NCI-H187 treated with DMSO at 0.1 percent for 48 hours (cell line): Measurements from ENCODE around the gene GLG1.
"Not testable (repeated sequence)": the region's sequence is repeated elsewhere in the genome, so short reads cannot be mapped to it uniquely, and the experiment has no call there.

Experiments used
- DNase-seq: peaks from one replicate; lab custom pipeline; 2025; lab: John Stamatoyannopoulos, UW

Gene GLG1

DNA sequence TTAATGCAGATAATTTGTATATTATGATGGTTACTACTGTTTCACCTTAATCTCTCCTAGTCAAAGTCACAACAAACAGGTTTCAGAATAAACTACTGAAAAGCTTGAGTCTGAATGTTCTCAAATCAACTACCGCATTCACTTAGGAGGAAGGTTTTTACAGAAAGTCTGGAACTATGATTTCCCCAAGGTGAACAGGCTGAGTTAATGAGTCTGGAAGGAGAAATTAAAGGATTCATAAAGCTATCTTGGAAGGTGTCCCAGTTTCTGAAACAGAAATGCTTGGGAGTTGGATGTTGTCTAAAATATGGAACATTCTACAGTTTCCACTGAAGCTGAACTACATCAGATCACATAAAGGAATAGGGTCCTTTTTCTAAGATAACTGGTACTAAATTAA is 69.2 kb downstream of the GLG1 start:
- not testable (repeated sequence) for DNase-seq

DNA sequence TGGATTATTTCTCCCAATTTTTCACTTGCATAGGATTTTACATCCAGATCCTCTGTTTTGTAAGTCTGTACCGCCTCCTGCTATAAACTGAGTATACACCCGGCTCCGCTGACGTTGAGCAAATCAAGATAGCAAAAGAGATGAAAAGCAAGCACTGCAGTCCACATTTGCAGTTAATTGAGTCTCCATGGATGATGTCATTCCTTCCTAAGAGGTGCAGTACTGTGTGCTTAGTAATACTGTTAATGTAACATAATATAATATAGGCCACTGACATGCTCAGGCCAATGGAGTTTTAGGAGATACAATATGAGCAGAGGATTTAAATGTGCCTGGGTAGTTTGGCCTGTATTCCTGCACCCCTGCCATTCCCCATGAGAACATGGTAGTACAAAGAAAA is 72.3 kb downstream of the GLG1 start:
- DNase-seq, result not testable (repeated sequence)

DNA sequence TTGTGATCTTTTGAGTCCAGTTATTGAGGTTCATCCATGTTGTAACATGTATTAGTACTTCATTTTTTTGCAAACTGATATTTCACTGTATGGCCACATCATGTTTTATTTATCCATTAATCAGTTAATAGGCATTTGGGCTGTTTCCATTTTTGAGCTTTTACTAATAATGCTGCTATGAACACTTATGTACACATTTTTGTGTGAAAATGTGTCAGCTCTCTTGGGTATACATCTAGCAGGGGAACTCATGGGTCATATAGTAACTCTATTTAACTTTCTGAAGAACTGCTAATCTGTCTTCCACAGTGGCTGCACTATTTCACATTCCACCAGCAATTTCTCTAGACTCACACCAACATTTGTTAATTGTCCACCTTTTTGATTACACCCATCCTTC is 82.0 kb downstream of the GLG1 start:
- DNase-seq, result no peak

DNA sequence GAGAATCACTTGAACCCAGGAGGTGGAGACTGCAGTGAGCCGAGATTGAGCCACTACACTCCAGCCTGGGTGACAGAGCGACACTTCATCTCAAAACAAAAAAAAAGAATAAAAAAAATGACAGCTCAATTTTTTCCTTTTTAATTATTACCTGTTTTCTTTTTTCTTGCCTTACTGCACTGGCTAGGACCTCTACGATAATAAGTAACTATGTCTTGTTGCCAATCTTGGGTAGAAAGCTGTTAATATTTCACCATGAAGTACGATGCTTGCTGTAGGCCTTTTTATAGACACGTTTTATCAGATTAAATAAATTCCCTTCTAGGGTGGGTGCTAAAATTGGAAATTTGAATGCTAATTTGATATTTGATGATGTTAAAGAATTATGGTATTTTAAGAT is 82.8 kb downstream of the GLG1 start:
- DNase-seq, result no peak

DNA sequence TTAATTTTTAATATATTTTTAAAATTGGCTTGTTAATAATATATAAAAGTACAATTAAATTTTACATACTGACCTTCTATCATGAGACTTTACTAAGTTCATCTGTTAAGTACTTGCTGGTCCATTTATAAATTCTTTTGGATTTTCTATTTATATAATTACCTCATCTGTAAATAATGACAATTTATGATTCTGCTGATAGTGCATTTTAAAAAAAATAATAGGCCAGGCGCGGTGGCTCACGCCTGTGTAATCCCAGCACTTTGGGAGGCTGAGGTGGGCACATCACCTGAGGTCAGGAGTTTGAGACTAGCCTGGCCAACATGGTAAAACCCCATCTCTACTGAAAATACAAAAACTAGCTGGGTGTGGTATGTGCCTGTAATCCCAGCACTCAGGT is 83.2 kb downstream of the GLG1 start:
- DNase-seq, result not testable (repeated sequence)

DNA sequence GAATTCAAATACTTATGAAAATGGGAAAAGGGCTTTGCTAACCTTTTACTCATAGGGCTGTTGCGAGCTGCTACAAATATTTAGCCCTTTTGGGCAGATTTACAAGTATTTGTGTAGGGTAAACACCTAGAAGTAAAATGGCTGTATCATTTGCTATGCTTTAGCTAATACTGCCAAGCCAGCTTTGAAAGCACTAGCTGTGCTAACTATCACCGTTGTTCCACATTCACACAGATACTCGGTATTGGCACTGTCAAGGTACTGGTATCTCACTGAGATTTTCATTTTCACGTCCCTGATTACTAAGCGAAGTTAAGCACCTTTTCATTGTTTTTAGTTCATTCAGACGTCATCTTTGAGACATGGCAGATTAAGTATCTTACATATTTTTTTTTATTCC is 84.8 kb downstream of the GLG1 start:
- DNase-seq, result no peak

DNA sequence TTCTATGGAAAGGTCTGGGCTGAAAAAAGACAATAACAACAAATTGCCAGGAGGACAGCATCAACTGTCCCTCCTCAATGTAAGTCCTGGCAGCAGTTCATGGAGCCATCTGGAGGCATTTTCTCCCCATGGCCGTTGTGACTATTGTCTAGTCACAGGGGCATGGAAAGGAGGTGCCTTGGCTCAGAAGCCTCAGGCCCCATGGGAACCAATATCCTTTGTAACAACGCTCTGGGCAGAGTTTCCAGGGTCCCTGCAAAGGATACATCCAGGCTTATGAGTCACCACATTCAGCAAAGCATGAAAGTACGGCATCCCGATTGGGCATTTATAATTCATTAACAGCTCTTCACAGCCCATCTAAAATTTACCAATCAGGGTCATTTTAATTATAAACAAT is 85.2 kb downstream of the GLG1 start:
- no peak for DNase-seq

DNA sequence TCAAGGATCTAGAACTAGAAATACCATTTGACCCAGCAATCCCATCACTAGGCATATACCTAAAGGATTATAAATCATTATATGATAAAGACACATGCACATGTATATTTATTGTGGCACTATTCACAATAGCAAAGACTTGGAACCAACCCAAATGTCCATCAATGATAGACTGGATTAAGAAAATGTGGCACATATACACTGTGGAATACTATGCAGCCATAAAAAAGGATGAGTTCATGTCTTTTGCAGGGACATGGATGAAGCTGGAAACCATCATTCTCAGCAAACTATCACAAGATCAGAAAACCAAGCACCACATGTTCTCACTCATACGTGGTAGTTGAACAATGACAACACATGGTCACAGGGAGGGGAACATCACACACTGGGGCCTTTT is 88.0 kb downstream of the GLG1 start:
- DNase-seq, result not testable (repeated sequence)

DNA sequence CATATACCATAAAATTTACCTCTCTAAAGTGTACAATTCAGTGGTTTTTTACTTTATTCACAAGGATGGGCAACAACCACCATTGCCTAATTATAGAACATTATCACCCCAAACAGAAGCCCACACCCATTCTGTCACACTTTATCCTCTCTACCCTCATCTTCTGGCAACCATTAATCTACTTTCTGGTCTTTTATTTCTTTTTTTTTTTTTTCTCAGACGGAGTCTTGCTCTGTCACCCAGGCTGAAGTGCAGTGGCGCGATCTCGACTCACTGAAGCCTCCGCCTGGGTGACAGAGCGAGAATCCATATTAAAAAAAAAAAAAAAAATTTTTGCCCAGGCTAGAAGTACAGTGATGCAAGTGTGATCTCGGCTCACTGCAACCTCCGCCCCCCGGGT is 95.0 kb downstream of the GLG1 start:
- DNase-seq, result no peak

DNA sequence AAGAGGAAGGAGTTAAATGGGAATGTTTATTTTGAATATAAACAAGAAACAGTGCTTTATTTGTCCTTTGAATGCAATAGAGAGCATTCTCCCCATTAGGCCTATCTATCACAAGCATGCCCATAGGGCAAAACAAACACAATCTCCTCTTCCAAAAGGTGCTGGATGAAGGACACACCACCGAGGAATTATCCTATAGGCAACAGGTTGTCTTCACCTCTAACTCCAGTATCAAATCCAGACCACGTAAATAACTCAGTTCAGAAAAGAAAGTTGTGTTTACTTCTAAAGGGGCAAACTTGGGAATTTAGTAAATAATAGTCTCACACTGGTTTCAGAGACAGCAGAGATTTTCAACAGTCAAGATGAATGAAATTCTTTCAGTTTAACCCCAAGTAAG is 101.9 kb downstream of the GLG1 start:
- DNase-seq, result no peak

DNA sequence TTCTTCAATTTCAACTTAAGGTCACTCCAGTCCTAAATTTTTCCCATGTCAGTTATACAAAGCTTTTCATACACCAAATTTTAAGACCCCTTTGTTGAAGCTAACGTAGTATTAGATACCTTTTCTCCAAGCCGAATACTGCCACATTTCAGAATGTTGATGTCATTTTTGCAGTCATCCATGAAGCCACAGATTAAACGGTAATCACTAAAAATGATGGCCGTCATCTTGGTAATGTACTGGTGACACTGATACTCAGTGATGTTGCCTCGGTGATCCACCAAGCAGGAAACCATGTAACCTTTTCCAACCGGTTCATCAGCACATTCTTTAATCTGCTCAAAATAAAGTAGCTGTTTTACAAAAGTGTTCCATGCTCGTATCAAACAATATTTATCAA is 103.5 kb downstream of the GLG1 start:
- DNase-seq, result no peak

DNA sequence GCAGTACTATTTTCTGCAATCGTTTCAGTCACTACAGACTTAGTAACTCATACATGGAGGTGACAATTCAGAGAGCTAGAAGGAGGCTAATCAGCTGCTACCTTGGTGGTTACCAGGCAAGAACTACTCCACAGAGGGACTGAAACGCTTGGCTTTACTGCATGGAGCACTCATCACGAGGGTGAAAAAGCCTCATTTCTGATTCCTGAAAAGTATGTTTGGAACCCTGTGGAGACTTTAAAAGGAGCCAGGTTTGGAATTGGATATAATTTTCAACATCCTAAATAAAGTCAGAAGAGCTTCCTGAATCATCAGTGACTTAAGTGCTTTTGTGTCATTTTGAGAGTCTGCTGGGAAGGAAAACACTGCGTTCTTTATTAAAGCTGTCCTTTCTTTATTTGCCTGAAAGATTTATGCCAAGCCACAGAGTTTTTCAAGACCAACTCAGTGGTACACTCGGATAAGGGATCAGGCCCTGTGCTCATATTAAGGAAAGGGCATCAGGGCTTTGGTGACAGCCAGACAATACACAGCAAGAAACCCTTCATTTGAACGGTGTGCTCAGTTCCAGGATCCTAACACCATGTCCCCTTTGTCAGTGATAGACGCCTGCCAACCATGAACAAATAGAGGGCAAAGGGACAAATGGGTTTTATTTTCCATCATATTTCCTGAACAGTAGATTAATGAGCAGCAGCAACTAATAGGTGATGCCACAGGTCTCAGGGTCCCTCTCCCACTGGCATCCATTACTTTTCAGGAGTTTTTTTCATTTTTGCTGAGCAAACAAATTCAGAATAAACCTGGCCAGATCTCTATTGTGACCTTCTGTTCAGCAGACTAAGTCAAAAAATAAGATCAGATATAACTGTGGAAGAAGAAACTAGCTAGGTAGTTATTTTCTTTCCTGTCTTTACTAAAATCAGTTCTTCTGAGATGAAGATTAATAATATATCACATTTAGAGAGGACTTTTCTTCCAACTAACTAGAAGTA is 105.1 kb downstream of the GLG1 start:
- DNase-seq, result no peak

DNA sequence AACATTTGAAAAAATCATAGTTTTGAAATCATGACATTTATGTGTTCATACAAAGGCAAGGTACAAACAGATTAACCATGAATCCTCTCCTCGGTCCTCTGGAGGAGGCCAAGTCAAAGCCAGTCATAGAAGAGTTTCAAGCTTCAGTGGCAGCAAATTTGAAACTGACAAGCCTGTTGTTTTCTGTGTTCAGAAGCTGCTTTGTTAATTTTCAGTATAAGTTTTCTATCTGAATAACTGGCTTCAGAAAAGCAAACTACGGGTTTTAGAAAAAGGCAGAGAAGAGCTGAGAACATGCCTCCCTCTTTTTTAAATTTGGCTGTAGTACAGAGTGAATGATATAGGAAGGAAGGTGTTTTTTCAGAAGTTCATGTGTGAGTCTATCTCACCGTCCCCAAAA is 106.0 kb downstream of the GLG1 start:
- no peak for DNase-seq

DNA sequence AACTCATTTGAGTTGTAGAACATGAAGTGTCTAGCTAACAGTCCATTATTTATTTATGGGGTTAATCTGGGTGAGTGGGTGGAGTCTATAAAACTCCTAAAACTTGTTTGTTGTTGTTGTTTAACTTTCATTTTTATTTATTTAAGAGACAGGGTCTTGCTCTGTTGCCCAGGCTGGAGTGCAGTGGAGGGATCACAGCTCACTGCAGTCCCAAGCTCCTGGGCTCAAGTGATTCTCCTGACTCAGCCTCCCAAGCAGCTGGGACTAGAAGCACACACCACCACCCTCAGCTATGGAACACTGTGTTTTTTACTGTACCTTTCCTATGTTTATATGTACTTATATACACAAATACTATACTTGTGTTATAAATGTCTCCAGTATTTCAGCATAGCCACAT is 107.8 kb downstream of the GLG1 start:
- DNase-seq, result no peak

DNA sequence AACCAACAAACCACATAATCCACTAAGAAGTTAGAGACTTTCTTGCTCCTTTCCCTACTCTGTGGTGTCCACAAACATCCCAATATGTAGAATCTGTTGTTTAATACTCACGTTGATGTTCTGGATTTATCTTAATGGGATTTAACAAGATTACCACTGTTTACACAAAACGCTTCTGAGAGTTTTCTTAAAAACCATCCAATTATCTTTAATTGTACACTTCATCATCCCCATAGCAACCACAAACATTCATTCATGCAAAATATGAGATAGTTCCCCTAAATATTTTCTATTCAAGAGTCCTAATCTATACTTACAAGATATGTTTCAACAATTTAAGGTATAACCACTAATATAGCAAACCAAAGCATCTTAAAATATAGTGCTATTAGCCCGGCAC is 109.2 kb downstream of the GLG1 start:
- DNase-seq, result no peak

DNA sequence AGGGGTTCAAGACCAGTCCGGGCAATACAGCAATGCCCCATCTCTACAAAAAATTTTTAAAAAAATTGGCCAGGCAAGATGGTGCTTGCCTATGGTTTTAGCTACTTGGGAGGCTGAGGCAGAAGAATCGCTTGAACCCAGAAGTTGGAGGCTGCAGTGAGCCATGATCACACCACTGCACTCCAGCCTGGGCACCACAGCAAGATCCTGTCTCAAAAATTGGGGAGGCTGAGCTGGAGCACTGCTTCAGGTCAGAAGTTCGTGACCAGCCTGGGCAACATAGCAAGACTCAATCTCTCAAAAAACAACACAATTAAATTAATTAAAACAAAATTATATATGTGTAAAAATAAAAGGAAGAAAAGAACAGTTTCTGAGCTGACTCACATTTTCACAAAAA is 110.9 kb downstream of the GLG1 start:
- DNase-seq, result no peak

DNA sequence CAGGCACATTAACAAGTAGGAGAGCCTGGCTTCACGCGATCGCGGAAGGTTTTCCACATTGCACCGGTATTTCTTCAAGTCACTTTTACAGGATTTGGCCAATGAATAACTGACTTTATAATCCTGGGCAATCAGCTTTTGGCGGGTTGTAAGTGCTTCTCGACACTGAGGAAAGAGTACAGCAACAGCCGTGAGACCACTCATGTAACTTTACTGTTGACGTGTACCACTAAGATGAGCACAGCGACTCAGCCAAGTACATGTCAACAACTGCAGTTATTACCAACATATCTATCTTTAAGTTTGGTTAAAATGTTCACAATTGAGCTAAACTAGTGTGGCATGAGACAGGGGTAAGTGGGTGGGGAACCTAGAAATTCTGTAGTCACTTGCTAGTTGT is 113.9 kb downstream of the GLG1 start:
- no peak for DNase-seq

DNA sequence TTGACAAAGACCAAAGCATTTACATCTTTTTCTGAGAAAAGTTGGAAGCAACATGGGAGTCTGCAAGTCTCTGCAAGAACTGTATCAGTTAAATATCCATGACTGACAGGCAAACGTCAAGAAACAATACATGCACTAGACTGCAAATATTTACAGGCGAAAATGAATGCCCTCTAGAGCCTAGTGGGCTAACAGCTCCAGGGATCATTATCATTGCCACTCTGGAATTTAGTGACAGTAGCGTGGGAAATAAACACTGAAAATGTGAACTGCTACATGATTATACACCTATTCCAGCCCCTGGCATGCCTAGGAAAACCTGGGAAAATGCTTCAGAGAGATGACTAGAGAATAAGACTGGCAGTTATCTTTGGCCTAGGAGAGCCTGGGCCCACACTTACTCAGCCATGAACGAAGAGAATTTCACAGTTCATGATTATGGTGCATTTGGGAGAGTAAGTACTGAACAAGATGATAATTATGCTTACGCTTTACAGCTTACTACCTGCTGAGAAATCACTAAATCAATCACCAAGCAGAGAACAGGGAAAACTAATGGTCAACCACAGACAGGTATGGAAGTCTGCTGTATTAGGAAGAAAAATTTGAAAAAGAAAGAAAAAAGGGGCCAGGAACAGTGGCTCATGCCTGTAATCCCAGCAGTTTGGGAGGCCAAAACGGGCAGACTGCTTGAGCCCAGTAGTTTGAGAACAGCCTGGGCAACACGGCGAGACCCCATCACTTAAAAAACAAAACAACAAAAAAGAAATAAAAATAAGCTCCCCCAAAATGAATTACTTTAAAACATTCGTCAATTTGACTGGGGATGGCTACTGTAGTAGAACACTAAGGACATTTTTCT is 119.0 kb downstream of the GLG1 start:
- DNase-seq, result no peak

DNA sequence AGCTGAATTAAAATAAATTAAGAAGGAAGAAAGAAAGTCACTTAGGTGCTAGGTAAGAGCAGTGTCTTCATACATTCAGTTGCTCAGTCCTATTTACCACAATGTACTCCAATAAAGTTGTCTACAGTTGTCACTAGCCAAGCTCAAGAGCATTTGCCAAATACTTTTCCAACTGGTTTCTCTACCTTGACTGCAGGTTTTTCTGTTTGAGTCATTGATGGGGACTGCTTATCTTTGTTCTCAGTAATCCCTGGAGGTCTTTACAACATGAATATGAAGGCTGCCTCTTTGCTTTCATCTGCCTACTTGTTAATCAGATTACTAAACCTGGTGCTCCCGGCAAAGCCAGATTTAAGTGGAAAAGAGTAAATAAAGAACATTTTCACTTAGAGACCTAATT is 121.0 kb downstream of the GLG1 start:
- DNase-seq, result no peak

DNA sequence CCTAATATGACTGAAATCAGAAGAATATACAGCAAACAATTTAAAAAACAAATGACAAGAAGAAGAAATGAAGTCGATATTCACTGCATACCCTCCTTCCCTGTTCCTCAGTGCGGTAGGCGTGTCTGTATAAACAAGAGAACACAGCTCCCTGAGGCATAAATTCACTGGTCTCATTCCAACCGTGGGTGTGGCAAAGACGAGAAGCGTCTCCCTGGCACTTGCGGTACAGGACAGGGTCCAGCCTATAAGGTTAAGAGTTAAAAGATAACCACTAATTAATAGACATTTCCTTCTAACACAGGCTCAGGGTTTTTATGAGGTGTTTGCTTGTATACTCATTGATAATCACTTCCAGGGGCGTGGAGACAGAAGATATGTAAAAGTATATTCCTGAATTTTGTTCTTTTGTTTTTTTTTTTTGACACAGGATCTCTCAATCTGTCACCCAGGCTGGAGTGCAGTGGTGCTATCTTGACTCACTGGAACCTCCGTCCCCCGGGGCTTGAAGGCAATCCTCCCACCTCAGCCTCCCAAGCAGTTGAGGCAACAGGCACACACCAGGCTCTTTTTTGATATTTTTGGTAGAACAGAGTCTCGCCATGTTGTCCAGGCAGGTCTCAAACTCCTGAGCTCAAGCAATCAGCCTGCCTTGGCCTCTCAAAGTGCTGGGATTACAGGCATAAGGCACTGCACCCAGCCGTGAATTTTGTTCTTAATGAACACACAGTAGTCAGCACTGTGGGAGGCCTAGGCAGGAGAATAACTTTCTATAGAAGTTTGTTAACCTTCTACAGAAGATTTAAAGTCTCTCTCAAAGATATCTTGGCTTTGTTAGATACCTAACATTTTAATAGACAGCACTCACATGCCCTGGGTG is 126.5 kb downstream of the GLG1 start:
- DNase-seq, result no peak

DNA sequence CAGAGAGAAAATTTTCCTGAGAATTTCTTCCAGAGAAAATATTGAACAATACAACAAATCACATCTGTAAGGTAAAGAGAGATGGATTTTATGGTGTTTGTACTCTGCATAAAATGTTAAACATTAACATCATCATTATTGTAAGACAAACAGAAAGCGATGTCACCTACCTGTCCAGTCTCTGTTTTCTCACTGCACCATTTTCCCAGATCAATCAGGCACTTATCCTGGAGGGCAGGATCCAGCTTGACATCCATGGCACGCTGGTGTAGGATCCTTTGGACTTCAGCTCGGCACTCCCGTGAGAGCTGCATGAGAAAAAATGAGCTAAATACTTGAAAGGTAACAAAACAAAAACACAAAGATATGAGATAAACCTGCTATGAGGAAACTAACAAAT is 129.7 kb downstream of the GLG1 start:
- no peak for DNase-seq

DNA sequence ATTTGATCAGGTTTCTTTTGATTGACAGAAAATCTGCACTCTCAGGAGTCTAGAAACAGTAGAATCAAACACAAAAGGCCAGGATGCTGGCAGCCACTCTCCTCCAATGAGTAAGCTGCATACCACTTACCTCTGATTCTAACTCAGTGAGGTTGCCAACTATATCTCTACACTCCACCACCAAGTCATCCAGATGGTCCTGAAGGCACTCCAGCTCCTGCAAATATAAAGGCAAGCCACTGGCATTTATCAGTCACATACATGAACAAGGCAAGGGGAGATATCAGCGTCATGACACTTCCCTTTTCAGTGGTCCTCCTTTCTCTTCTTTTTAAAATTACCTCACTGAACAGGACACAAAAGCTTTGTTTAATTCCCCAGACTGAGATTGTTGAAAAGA is 132.5 kb downstream of the GLG1 start:
- DNase-seq, result no peak
